Stimulated activated CD8-positive, alpha-beta memory T cell treated with anti-CD3 and anti-CD28 coated beads, Interleukin-4, amount 100 ng/mL, for 48 hours (primary cell): ENCODE results near the gene NANOGP8.

Source experiments
- DNase-seq: peaks from one replicate; pipeline ENCODE4 v3.0.0-alpha.2; 2020

The NANOGP8 gene

DNA sequence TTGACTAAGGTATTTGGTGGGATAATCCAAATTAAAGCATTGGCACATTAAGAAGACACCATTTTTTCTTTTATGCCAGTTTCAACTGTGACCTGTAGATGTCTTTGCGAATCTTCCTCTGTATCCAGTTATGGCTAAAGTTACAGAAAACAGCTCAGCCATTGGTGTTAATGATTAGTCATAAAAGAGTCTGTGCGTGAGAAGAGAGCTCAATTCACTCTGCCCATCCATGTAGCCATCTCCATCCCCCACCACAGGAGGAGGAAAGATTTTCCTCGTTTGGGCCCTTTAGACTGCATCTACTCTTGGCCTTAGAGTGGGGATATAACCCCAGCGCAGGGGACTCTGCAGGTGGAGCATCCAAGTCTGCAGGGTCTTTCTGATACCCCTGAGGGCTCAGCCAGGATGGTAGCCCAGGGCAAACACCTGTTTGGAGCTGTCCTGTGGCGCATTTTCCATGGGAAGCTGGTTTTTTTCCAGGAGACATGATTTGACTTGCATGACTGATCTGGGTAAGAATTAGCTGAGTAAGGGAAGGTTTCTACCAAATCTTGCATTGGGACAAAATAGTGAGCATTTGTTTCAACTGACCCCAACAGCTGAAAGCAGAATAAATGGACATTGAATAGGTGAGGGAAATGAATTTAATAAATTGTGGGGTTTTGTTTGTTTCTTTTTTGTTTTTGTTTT, 29.5 kb downstream of the NANOGP8 start:
- DNase-seq, result no peak

DNA sequence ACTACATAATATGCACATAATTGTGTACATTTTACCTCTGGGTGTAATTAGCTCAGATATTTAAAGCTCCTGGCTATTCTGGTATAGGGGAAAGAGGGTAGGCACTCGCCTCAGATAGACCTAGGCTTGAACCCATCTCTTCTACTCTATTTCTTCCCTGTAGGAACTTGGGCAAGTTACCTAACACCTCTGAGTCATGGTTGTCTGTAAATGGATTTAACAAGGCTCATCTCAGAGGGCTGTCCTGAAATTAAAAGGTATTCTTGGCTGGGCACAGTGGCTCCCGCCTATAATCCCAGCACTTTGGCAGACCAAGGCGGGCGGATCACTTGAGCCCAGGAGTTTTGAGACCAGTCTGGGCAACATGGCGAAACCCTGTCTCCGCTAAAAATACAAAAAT, 30.7 kb downstream of the NANOGP8 start:
- no peak for DNase-seq

DNA sequence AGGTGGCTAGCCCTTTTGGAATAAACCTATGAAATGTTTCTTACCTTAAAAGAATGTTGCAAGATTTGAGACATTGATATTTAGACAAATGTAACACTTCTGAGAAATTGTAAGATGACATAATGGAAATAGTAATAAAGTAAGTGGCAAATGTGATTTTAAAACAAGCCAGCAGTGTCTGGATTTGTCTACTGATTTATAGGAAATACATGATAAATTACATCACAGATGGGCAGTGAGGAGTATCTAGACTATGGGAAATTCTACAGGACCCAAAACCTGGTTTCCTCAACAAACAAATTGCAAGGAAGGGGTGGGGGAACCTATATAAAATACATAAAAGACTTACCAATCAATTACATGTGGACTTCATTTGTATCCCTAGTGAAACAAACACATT, 37.1 kb downstream of the NANOGP8 start:
- no peak for DNase-seq

DNA sequence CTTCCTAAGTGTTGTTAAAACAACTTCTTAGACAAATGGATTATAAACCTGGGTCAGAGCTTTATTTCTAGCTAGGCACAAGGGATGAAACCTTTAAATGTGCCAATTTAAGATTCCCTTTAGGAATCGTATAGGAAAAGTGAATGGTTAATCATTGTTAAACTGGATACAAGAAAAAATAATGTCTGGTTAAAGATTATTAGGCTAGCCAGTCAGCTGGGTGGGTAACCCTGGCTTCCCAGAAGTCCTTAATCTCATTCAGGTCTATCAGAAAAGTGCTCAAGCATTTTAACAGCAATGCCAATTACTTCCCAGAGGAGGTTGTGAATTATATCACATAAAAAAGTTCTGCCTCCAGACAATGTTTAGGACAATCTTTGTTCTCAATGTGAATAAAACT, 37.6 kb downstream of the NANOGP8 start:
- no peak for DNase-seq

DNA sequence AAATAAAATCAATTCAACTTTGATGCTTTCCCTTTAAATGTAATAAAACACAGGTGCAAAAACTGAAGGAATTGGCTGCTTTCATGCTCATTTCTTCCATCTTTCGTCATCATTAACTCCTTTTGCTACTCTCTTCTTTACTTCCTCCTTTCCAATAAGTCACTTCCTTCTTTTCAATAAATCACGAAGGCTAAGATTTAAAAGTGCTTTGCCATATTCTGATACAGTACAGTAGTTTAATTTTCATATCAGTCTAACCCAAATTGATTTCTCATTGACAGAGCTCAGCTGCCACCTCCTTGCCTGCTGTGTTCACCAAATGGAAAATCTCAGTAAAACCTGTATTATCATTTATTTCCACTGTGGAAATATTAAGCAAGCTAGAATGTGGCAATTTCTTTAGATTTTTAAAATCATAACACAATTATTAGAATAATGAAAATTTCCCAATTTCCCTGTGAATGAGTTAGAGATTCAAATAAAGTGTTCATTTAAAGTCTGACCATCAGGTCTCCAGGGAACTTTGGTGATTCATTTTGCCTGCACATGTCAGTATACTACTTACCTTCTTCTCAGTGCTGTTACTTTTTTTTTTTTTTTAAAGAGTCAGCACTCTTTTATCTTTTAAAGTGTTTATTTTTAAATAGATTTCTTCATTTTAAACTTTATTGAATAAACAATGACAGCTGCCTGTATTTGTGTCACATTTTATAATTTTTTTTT, 41.6 kb downstream of the NANOGP8 start:
- no peak for DNase-seq

DNA sequence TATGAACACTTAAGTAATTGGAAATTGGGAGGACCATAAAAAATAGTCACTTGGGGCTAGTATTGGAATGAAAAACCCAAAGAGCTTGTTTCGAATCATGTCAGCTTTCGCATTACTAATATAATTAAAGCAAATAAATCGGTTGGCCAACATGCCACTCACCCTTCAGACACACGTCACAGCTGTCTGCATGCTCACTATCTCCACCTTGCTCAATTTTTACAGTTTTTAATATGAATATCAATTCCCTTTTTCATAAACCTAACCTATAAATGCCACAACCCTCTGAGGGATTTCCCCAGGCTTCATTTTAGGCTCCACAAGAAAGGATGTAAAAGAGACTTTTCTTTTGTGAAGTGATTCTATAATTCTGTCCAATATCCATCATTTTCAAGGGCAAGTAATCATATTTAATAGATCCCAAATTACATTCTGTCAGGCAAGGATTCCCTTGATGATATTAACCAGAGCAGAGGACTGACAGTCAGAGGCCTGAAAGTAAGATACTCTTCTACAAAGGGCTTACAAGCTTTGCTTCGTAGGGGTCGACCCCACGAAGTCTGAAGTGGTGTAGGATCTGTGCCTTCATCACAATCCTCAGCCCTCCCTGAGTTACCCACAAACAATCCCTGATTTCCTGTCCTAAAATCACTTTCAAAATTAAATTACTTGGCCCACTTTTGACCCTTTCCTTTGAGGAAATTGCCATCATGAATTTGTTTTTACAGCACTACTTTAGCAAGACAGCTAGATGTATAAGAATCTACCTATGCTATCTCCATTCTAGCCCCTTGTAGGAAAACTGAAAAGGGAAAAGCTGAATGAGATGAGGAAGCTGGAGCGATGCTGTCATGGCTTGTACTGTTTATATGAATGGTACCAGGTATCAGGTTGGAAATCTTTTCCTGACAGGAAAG, 44.5 kb downstream of the NANOGP8 start:
- DNase-seq, result no peak

DNA sequence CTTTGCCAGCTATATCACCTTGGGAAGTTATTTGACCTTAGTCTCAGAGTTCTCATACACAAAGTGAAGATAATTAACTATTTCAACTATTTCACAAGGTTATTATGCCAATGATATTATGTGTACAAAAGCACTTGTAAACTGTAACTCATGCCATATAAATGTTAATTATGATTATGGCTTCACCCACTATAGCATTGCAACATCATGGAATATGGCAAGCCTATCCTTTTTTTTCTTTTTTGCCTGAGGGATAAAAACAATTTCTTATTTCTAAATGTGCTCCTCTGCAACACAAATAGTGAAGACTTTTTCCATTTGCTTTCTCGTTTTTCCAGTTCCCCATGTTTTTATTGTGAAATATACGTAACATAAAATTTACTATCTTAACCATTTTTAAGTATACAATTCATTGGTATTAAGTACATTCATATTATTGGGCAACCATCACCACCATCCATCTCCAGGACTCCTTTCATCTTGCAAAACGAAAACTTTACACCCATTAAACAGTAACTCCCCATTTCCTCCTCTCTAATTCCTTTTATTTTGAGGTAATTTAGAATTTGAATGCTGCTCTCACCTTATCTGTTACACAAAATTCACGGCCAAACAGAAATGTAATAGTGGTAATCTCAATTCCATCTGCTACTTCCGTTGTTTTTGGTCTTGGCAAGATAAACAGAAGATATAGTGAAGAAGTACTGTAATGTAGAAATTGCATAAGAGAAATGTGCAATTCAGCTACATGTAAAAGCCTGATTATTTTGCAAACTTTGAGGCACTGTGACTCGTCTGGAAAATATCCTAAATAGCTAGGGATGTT, 46.3 kb downstream of the NANOGP8 start:
- DNase-seq, result no peak
